Activated CD8-positive, alpha-beta memory T cell treated with anti-CD3 and anti-CD28 coated beads for 1 hour (primary cell): Measurements from ENCODE around the gene SHTN1.

Experiments used
- DNase-seq, 2 donors: peaks; one replicate each; pipeline ENCODE4 v3.0.0-alpha.2; 2020; ENCODE audit warnings: low read depth in 1 of 2; ENCODE audit errors: extremely low read depth in 1 of 2

The SHTN1 gene

DNA sequence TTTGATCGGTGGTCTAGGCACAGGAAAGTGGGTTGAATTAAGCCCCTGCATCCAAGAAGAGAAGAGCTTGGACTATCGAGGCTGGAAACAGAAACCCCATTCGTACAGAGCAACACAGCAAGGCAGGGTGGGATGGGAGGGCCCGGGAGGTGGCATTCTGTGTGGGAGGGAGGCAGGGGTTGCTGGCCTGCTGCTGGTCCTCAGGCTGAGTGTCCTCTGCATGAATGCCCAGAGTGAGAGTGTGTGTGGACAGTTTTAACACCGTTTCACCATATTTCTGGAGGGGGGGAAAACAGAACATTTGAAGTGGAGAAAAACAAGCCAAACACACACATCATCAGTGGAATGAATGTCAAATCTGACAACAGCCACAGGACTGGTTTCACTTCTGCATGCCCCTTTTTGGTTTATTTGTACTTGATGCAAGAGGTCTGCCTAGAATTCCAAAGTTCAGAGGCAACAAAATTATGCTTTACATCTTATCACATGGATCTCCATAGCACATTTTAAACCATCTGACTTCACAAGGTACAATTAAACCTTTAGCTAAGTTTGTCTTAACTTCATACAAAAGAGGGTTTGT is 166.8 kb downstream of the SHTN1 start:
- DNase-seq: no peak

DNA sequence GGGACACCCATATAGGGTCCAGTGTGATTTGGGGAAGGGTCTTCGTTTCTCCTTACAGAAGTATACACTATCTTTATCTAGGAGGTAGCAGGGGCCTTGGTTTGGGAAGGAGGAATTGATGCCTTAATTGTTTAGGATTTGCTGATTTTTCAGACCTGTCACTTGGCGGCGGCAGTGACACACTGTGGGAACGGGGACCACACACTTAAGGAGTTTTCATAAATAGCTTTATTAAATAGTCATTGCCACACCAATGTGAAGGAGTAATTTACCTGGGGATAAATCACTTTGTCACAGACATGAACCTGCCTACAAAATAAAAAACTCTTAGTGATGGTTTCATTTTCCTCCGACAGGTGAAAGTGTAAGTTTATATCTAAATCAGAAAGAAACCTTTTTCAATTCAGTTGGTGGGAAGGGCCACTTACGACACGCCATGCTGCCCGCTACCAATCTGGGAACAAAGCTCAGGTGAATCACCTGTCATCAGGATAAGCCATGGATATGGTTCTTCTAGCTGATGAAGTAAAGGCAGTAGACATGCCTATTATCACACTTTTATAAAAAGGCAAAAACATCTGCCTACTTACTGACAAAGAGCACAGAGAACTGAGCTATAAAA is 168.0 kb downstream of the SHTN1 start:
- DNase-seq: no peak

DNA sequence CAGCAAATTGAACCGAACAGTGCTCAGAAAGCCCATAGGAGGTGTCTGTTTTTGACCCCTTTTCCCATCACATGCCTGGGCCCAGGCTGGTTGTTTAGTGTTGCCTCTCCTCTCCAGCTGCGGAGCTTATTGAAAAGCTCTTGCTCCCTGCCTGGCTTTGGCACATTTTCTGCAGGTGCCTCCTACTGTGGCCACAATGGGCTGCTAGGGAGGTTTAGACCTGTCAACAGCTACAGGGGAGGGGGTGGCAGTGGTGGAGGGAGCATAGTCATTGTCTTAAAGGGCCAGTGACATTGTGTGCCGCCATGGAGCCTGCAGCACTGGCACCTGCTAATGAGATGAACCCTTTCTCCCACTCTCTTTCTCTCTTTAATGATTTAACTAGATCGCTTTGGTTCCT is 168.9 kb downstream of the SHTN1 start:
- DNase-seq: no peak

GRCh38 chr10:116835658-116836057 is 169.3 kb downstream of the SHTN1 start:
- DNase-seq: no peak

DNA sequence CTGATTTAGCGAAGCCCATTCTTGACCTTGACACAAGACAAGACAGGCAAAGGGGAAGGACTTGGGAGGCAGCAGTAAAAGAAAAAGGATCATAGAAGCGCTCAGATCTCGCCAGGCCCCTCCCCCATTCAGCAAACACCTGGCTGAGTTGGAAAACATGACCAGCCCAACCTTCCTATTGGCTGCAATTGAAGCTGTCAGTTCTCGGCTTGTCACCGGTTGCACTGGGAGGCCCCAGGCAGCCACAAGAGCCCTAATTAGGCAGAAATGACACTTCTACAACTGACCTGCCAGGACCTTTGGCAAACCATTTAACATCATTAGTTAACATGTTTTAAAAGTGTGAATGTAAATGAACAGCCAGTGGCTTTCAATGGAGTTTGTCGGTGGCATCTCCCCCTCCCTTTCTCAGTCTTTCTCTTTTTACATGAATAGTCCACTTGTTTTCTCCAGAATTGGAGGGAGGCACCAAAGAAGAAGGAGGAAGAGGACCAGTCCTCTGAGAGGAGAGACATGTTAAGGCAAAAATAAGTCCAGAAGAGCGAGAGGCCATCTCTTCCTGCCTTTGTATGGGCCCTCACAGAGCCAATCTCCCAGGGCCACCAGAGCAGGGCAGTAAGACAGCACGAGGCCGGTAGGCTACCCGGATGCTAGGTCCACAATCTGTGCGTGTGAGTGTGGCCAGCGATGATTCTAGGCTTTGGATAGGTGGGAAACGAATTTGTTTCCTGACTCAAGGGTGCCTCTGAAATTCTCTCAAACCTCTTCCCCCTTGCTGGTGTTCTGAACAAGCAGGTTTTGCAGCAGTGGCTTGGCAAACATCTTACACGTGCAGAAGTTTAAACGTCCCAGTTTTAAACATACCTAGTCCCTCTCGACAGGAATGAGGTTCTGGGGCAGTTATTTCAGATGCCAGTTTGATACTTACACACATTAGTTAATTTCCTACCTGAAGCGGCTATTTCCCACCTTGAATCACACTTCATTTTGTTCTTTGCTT is 170.7 kb downstream of the SHTN1 start:
- DNase-seq: no peak

DNA sequence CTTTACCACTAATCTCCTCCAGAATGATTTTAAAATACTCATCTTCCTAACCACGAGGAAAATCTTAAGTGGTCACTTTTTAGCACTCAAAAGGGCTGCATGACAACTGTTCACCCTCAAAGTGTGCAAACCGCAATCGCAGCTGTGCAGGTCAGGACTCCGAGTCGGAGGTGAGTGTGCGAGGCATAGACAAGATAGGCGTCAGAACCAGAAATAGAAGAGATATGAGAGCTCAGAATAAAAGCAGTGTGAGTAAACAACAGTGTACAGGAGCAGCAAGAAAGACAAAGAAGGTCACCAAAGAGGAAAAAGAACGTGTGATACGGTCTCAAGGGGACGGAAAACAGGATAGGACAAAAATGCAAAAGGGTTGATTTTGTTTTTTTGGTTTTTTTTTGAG is 173.2 kb downstream of the SHTN1 start:
- no peak for DNase-seq
